ENCODE data around the gene HES4.

Gene HES4

GRCh38 chr1:1026599-1027413 is 26.9 kb upstream of the HES4 start:
- no peaks in the 10 kb centered on the region for H3K4me1 ChIP-seq (ENCODE audit: control insufficient read depth, insufficient read depth, low read length)
- POLR2A ChIA-PET: no interaction called here
- peak; percentile 95 for TF ChIP-seq ZIC2 (tag by site-specific recombination; IDR thresholded peaks at IDR 0.05)
- TF ChIP-seq ZFP69B (tag by site-specific recombination; IDR thresholded peaks at IDR 0.05): no peak
- TF ChIP-seq GLIS1 (tag by site-specific recombination; IDR thresholded peaks at IDR 0.05): peak; percentile 96
- TF ChIP-seq, protein P1, sequence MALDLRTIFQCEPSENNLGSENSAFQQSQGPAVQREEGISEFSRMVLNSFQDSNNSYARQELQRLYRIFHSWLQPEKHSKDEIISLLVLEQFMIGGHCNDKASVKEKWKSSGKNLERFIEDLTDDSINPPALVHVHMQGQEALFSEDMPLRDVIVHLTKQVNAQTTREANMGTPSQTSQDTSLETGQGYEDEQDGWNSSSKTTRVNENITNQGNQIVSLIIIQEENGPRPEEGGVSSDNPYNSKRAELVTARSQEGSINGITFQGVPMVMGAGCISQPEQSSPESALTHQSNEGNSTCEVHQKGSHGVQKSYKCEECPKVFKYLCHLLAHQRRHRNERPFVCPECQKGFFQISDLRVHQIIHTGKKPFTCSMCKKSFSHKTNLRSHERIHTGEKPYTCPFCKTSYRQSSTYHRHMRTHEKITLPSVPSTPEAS (tag by site-specific recombination; IDR thresholded peaks at IDR 0.05): peak; percentile 73
- no peak for TF ChIP-seq ZNF37A (tag by site-specific recombination; IDR thresholded peaks at IDR 0.05)
- TF ChIP-seq ZFHX2 (tag by site-specific recombination; conservative IDR thresholded peaks at IDR 0.05): peak; percentile 67
- TF ChIP-seq EGR2 (tag by site-specific recombination; IDR thresholded peaks at IDR 0.05; ENCODE audit: low read depth): peak; percentile 42; the same call in 1 of the 2 replicates
- TF ChIP-seq ZFP37 (tag by site-specific recombination; IDR thresholded peaks at IDR 0.05): no peak
- TF ChIP-seq GLIS2 (tag by site-specific recombination; IDR thresholded peaks at IDR 0.05): 0 out of 2 replicates have a peak, but pooled peaks have one; percentile 4
- CTCF ChIA-PET: interaction anchor here (0.6 to 0.8 kb wide), 3 partner anchors 9 to 33 kb away, joined by 3 to 5 read pairs (median 3); no protein-coding TSS in a partner anchor
- H3K36me3 ChIP-seq (ENCODE audit: control insufficient read depth in 2 of 2, insufficient read depth in 1 of 2, low read length in 2 of 2): peaks cover 0 to 53% of the 10 kb centered on the region in 2 experiments; a peak in 1 of 3 replicates
- H3K9me3 ChIP-seq (ENCODE audit: control insufficient read depth, insufficient read depth, low read depth, low read length): no peaks in the 10 kb centered on the region
- H3K4me3 ChIP-seq (ENCODE audit: low read depth, low read length): no peak overlapping the region
- H3K27ac ChIP-seq (ENCODE audit: extremely low read depth, low read depth, low read length): no peak overlapping the region

DNA sequence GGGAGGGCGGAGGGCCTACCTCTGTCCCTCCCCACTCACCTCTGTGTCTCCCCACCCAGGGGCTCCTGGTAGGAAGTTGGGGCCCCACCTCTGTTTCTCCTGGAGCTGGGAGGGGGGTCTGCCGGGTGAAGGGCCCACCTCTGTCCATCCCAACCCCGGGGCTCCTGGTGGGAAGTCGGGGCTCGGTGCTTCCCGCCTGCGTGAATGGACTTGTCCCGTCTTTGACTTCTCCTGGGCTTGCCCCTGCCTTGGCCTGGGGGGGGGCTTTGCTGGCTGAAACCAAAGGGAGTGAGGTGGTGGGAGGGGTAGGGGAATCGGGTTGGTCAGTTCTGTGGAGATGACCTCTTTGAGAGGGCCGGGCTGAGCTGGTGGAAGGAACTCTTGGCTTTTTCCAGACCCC is 25.8 kb upstream of the HES4 start:
- Histone ChIP-seq H3K4me1 (ENCODE audit: control insufficient read depth, insufficient read depth, low read length) (peaks cover 3% of the 10 kb centered on the region; the same call in 1 of the 2 replicates), H3K9me3 (ENCODE audit: control insufficient read depth, insufficient read depth, low read depth, low read length) (no peaks in the 10 kb centered on the region), H3K4me3 (ENCODE audit: low read depth, low read length) (no peak overlapping the region), H3K36me3 (ENCODE audit: control insufficient read depth in 2 of 2, insufficient read depth in 1 of 2, low read length in 2 of 2) (peaks cover 0 to 50% of the 10 kb centered on the region in 2 experiments; a peak in 1 of 3 replicates), H3K27ac (ENCODE audit: extremely low read depth, low read depth, low read length) (no peak overlapping the region)
- TF ChIP-seq, protein P2, sequence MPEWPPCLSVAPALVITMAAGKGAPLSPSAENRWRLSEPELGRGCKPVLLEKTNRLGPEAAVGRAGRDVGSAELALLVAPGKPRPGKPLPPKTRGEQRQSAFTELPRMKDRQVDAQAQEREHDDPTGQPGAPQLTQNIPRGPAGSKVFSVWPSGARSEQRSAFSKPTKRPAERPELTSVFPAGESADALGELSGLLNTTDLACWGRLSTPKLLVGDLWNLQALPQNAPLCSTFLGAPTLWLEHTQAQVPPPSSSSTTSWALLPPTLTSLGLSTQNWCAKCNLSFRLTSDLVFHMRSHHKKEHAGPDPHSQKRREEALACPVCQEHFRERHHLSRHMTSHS (tag by site-specific recombination; IDR thresholded peaks at IDR 0.05): no peak
- TF ChIP-seq ZNF140 (tag by site-specific recombination; IDR thresholded peaks at IDR 0.05) (no peak), ZBTB20 (tag by site-specific recombination; IDR thresholded peaks at IDR 0.05) (no peak), ZBTB6 (tag by site-specific recombination; IDR thresholded peaks at IDR 0.05) (no peak), ZFP69B (tag by site-specific recombination; IDR thresholded peaks at IDR 0.05) (no peak), YY1 (tag by site-specific recombination; IDR thresholded peaks at IDR 0.05) (no peak)
- ChIA-PET POLR2A (interaction anchor here (0.8 to 0.9 kb wide), 2 partner anchors 12 to 24 kb away, joined by 3 to 7 read pairs; partner anchors contain the start of gene ISG15), CTCF (interaction anchor here (0.5 kb wide), 1 partner anchor 22 kb away, joined by 3 read pairs; no protein-coding TSS in a partner anchor)

DNA sequence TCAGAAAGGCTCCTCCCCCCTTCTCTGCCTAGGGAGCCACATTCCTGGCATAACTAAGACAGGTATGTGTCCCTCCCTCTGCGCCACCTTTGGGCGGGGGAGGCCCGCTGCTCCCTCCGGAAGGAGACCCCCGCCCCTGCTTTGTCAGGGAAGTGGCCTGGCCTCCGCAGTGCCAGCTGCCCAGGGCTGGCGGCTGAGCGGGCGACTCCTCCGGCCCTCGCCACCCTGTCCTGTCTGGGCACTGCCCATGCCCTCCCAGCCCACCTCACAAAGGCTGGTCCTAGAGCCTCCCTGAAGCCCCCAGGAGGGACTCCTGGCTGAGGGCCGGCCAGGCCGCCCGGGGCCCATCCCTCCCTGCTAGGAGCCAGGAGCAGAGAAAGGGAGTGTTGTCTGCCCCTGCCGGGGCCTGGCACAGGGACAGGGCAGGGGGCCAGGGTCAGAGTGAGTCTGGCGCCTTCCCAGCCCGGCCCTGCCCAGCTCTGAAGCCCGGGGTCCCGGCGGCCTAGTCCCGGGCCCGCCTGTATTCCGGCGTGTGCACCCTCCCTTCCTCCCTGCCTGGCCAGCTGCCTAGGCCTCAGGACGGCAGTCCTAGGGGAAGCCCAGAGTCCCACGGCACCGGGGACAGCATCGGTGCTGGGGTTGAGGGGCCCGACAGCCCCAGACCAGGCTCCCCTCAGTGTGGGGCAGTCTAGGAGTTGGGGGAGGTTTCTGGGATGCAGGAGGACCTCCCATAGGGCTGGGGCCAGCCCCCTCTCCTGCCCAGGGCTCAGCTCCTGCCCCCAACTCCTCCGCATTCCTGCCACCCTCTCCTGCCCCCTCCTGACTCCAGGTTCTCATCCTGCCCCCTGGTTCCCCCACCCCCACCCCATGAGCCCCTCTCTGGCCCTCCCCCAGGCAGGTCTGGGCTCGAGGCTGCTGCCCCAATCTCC is 25.1 kb upstream of the HES4 start:
- H3K27ac ChIP-seq (ENCODE audit: extremely low read depth, low read depth, low read length): no peak overlapping the region
- peaks cover 3% of the 10 kb centered on the region; the same call in 1 of the 2 replicates for H3K4me1 ChIP-seq (ENCODE audit: control insufficient read depth, insufficient read depth, low read length)
- ChIA-PET POLR2A (interaction anchor here (0.8 to 0.9 kb wide), 2 partner anchors 12 to 23 kb away, joined by 3 to 7 read pairs; partner anchors contain the start of gene ISG15), CTCF (interaction anchor here (0.5 to 2.0 kb wide), 3 partner anchors 23 to 39 kb away, joined by 3 to 8 read pairs (median 4); no protein-coding TSS in a partner anchor)
- H3K36me3 ChIP-seq (ENCODE audit: control insufficient read depth in 2 of 2, insufficient read depth in 1 of 2, low read length in 2 of 2): peaks cover 0 to 50% of the 10 kb centered on the region in 2 experiments; a peak in 1 of 3 replicates
- no peak overlapping the region for H3K4me3 ChIP-seq (ENCODE audit: low read depth, low read length)
- no peaks in the 10 kb centered on the region for H3K9me3 ChIP-seq (ENCODE audit: control insufficient read depth, insufficient read depth, low read depth, low read length)
- TF ChIP-seq REPIN1 (tag by site-specific recombination; IDR thresholded peaks at IDR 0.05; ENCODE audit: low read depth) (no peak), ZNF707 (tag by site-specific recombination; IDR thresholded peaks at IDR 0.05) (no peak), GLI2 (tag by site-specific recombination; IDR thresholded peaks at IDR 0.05; ENCODE audit: borderline replicate concordance, low read depth) (no peak), ZNF266 (tag by site-specific recombination; IDR thresholded peaks at IDR 0.05; ENCODE audit: low read depth) (no peak), ZNF76 (tag by site-specific recombination; IDR thresholded peaks at IDR 0.05; ENCODE audit: borderline replicate concordance, low read depth) (0 out of 2 replicates have a peak, but pooled peaks have one; percentile 38), KLF1 (tag by site-specific recombination; IDR thresholded peaks at IDR 0.05) (0 out of 2 replicates have a peak, but pooled peaks have one; percentile 11), ELK4 (IDR thresholded peaks at IDR 0.05; ENCODE audit: borderline replicate concordance, low read depth, low read length) (no peak)
- TF ChIP-seq, protein P3, sequence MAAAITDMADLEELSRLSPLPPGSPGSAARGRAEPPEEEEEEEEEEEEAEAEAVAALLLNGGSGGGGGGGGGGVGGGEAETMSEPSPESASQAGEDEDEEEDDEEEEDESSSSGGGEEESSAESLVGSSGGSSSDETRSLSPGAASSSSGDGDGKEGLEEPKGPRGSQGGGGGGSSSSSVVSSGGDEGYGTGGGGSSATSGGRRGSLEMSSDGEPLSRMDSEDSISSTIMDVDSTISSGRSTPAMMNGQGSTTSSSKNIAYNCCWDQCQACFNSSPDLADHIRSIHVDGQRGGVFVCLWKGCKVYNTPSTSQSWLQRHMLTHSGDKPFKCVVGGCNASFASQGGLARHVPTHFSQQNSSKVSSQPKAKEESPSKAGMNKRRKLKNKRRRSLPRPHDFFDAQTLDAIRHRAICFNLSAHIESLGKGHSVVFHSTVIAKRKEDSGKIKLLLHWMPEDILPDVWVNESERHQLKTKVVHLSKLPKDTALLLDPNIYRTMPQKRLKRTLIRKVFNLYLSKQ (tag by site-specific recombination; IDR thresholded peaks at IDR 0.05; ENCODE audit: borderline replicate concordance): no peak

Data from HEK293 (cell line).